NT2/D1 (cell line): ENCODE measurements around the gene ANKRD2.

Experiments used
- SUZ12 ChIP-seq: IDR thresholded peaks from 2 replicates; pipeline ENCODE4 v1.6.1; 2011; ENCODE audit not compliant: insufficient read length, insufficient read depth; ENCODE audit errors: extremely low read depth
- YY1 ChIP-seq: IDR thresholded peaks from 2 replicates; pipeline ENCODE4 v1.6.1; 2011; ENCODE audit not compliant: insufficient read length, insufficient read depth
- ZNF274 ChIP-seq: IDR thresholded peaks from 2 replicates; pipeline ENCODE4 v1.6.1; 2011; ENCODE audit warnings: mild to moderate bottlenecking, low read depth, low read length

GRCh38 chr10:97629289-97629688 is 56.7 kb downstream of the ANKRD2 start:
- no peak for TF ChIP-seq ZNF274
- TF ChIP-seq YY1: no peak
- no peak for TF ChIP-seq SUZ12
